Upper lobe of left lung (tissue), 6 donors: ENCODE results near the gene TGFBR3. TPM values are rescaled to one million over a fixed set of nuclear protein-coding genes. Genes with fewer than 3 reads are reported as not detected.

Experiments used
- ATAC-seq, 2 donors: fragments of 200-7000 bp; cut with Tn5 transposase; one replicate each; pipeline ENCODE4 v1.9.1; 2022; ENCODE audit warnings: mild to moderate bottlenecking in 2 of 2, moderate library complexity in 2 of 2; ENCODE audit not compliant: low FRiP score in 2 of 2
- DNase-seq, 2 donors: peaks; one replicate each; pipeline ENCODE4 v3.0.0-alpha.2; 2019 to 2020
- H3K27ac ChIP-seq, 4 donors: fragments of 200-600 bp; sonication (generic); one replicate each; pipeline ENCODE4 v1.5.1; 2016 to 2019
- H3K27me3 ChIP-seq, 4 donors: fragments of 200-600 bp; sonication (generic); one replicate each; pipeline ENCODE4 v1.5.1; 2017 to 2019
- H3K36me3 ChIP-seq, 4 donors: fragments of 200-600 bp; sonication (generic); one replicate each; pipeline ENCODE4 v1.5.1; 2016 to 2019
- H3K4me1 ChIP-seq, 4 donors: fragments of 200-600 bp; sonication (generic); one replicate each; pipeline ENCODE4 v1.5.1; 2018 to 2019
- H3K4me3 ChIP-seq, 4 donors: fragments of 200-600 bp; sonication (generic); one replicate each; pipeline ENCODE4 v1.5.1; 2017 to 2019; ENCODE audit warnings: mild to moderate bottlenecking in 2 of 4, moderate library complexity in 1 of 4
- H3K9me3 ChIP-seq, 4 donors: fragments of 200-600 bp; sonication (generic); one replicate each; pipeline ENCODE4 v1.5.1; 2018 to 2019
- CTCF ChIP-seq, 6 experiments: fragments of 450-650 bp in 4 of 6; fragments of 200-600 bp in 2 of 6; sonication (generic) in 2 of 6; IDR thresholded peaks; one replicate each; pipeline ENCODE4 v1.5.1; 2016 to 2019; ENCODE audit warnings: antibody characterized with exemption in 6 of 6
- EP300 ChIP-seq, 4 donors: sonication (generic); formaldehyde crosslinking; IDR thresholded peaks; one replicate each; pipeline ENCODE4 v1.5.1; 2017; ENCODE audit warnings: antibody characterized with exemption in 4 of 4, control low read depth in 2 of 4
- POLR2A ChIP-seq, 4 donors: fragments of 450-650 bp; IDR thresholded peaks; one replicate each; pipeline ENCODE4 v1.5.1; 2016 to 2017; ENCODE audit warnings: antibody characterized with exemption in 4 of 4, mild to moderate bottlenecking in 2 of 4
- POLR2AphosphoS5 ChIP-seq, 2 donors: sonication (generic); formaldehyde crosslinking; IDR thresholded peaks; one replicate each; pipeline ENCODE4 v1.5.1; 2017; ENCODE audit warnings: antibody characterized with exemption in 2 of 2
- WGBS, 2 donors: methylation state at CpG; one replicate each; pipeline ENCODE4 v1.1.5; 2017 to 2018; 5-methylcytosine and 5-hydroxymethylcytosine counted together
- total RNA-seq, 6 donors: library from RNA; depleted of rRNA in 4 of 6; stranded (reverse); fragments of >200 nt in 4 of 6; gene quantifications; one replicate each; pipeline versions ENCODE4 v1.1.0 to v1.2.1, GENCODE V29; 2016 to 2021
- donor health status: DM: no; HTN: no; CAD: no; lungs with moderate emphysema.
- donor health status: DM: no; HTN: yes; CAD: no; lungs with severe emphysema.

The TGFBR3 gene
- total RNA-seq, 6 donors from 2014 or later, result 33.5 to 78.3 (median 57.1) TPM

DNA sequence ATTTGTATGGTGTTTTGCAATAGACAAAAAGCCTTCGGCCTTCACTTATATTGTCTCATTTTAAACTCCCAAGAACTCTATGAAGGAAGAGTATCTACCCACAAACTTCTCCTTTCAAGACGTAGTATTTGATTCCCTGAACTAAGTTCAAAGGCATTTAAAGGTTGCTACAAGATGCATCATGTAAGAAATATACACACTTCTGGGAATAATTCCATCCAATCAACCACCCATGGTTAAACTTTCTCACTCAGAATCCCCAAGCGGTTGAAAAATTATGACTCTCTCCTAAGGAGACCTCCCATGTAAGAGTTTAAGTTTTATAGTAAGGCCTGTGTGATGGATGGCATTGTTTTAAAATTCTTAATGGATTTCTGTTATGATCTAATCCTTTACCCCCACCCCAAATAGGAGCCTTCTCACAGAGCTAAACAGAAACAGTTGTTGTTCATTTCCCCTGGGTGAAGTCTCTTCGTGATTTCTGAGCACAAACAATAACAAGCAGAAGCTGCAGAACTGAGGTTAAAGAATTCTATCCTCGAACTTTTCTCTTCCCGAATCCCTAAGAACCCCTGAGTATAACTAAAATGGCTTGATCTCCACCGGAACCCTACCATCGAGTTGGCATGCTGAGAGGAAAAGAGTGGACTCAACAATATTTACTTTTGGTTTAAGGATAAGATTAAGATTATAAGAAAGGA, 185.0 kb downstream of the TGFBR3 start:
- Histone ChIP-seq H3K4me3 (no peak overlapping the region), H3K9me3 (no peaks in the 10 kb centered on the region), H3K27me3 (no peaks in the 10 kb centered on the region), H3K4me1 (peaks cover 16 to 27% (median 22%) of the 10 kb centered on the region in 4 donors), H3K36me3 (peaks cover 0 to 10% (median 0%) of the 10 kb centered on the region in 4 donors), H3K27ac (peak overlapping the region in 2 of 4 donors; percentile 9 to 46)
- ATAC-seq (peak in 1 of 2 donors; percentile 44), DNase-seq (no peak)
- TF ChIP-seq POLR2A (IDR thresholded peaks at IDR 0.05) (no peak), EP300 (IDR thresholded peaks at IDR 0.05) (no peak), POLR2AphosphoS5 (IDR thresholded peaks at IDR 0.05) (no peak), CTCF (IDR thresholded peaks at IDR 0.05) (no peak)
- 56 to 59% methylated on average over 8 of the region's 8 CpGs for WGBS, 2 donors

DNA sequence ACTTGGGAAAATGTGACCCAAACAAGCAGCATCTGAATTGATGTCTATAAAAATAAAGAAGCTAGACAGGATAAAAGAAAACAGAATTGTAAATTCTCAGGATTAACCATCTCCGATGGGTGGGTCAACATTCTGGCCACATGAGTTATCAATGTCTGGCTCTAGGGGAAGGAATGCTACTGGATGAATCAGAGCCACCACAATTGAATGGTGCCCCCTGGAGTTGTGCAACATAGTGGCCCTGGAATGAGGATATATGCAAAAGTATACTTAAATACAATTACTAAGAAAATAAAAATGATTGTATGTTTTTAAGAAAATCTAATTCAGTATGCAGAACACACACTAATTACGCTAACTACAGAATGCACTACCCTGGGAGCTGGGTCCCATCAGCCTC, 185.6 kb downstream of the TGFBR3 start:
- no peak for TF ChIP-seq CTCF (IDR thresholded peaks at IDR 0.05)
- TF ChIP-seq POLR2AphosphoS5 (IDR thresholded peaks at IDR 0.05), result no peak
- no peak for TF ChIP-seq POLR2A (IDR thresholded peaks at IDR 0.05)
- no peak for TF ChIP-seq EP300 (IDR thresholded peaks at IDR 0.05)
- Histone ChIP-seq H3K4me3 (no peak overlapping the region), H3K4me1 (peaks cover 16 to 27% (median 22%) of the 10 kb centered on the region in 4 donors), H3K27ac (peak overlapping the region in 2 of 4 donors; percentile 9 to 46), H3K36me3 (peaks cover 0 to 12% (median 0%) of the 10 kb centered on the region in 4 donors), H3K9me3 (no peaks in the 10 kb centered on the region), H3K27me3 (no peaks in the 10 kb centered on the region)
- WGBS, 2 donors, result 98% methylated on average over 2 of the region's 2 CpGs
- peak in 1 of 2 donors; percentile 68 for ATAC-seq
- DNase-seq, result no peak

DNA sequence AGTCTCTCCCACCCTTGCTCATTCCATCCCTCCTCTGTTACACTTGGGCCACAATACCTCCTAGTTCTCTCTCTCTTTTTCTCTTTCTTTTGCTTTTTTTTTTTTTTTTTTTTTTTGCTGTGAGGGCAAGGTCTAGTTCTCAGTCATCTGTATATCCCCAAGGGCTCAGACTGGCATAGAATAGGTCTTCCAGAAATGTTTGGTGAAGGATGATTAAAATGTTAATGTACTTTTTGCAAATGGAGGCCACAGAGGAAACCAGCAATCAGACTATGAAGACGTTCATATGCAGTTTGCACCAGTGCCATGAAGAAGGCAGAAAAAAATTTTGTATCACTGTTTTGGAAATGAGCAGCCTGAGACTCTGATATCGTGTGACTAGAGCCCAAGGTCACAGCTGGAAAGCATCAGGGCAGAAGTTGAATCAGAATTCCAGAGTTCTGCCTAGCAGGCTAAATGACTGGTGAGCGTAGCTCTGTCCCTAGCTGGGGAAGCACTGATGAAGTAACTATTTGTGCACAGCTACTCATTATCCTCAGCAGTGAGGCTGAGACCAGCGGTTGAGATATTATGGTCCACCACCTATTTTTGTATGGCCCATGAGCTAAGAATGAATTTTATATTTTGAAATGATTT, 186.5 kb downstream of the TGFBR3 start:
- H3K36me3 ChIP-seq, result peaks cover 0 to 18% (median 0%) of the 10 kb centered on the region in 4 donors
- H3K27ac ChIP-seq, result peak overlapping the region in 2 of 4 donors; percentile 38 to 46
- H3K4me3 ChIP-seq, result no peak overlapping the region
- H3K9me3 ChIP-seq, result no peaks in the 10 kb centered on the region
- no peaks in the 10 kb centered on the region for H3K27me3 ChIP-seq
- TF ChIP-seq POLR2AphosphoS5 (IDR thresholded peaks at IDR 0.05) (peak in 1 of 2 donors; percentile 23), CTCF (IDR thresholded peaks at IDR 0.05) (no peak)
- peaks cover 16 to 27% (median 22%) of the 10 kb centered on the region in 4 donors for H3K4me1 ChIP-seq
- WGBS, 2 donors, result 76 to 79% methylated on average over 4 of the region's 4 CpGs
- DNase-seq, result no peak
- peak; percentile 55 to 85 for ATAC-seq

- ATAC-seq, result peak in 1 of 2 donors; percentile 23
- H3K27ac ChIP-seq, result peak overlapping the region in 2 of 4 donors; percentile 32 to 57
- H3K27me3 ChIP-seq, result no peaks in the 10 kb centered on the region
- no peak overlapping the region for H3K4me3 ChIP-seq
- WGBS, 2 donors, result 24 to 31% methylated on average over 2 of the region's 2 CpGs
- H3K9me3 ChIP-seq, result no peaks in the 10 kb centered on the region
- H3K36me3 ChIP-seq, result peaks cover 0 to 15% (median 0%) of the 10 kb centered on the region in 4 donors
- peaks cover 20 to 31% (median 26%) of the 10 kb centered on the region in 4 donors for H3K4me1 ChIP-seq
- TF ChIP-seq POLR2A (IDR thresholded peaks at IDR 0.05) (no peak), EP300 (IDR thresholded peaks at IDR 0.05) (no peak), POLR2AphosphoS5 (IDR thresholded peaks at IDR 0.05) (no peak), CTCF (IDR thresholded peaks at IDR 0.05) (no peak)
- no peak for DNase-seq
These were observed 188.1 kb downstream of the TGFBR3 start for GRCh38 chr1:91697861-91698260.
